ENCODE results near the gene NDFIP1. TPM values are rescaled to one million over a fixed set of nuclear protein-coding genes. Genes with fewer than 3 reads are reported as not detected.

The NDFIP1 gene
- total RNA-seq, 1 experiment from 2014 or later: 37.8 TPM

GRCh38 chr5:142119051-142119625 lies 10.6 kb downstream of the NDFIP1 start:
- ChIA-PET POLR2A (no interaction called here), CTCF (no interaction called here), RAD21 (ENCODE audit: low non-redundant PET in 1 of 2, low total read pairs in 2 of 2, uncharacterized antibody in 2 of 2, unreplicated experiment in 2 of 2) (no interaction called here)
- Histone ChIP-seq H3K27ac (ENCODE audit: low read depth, low read length) (no peak overlapping the region), H3K27me3 (ENCODE audit: insufficient read depth, low read length) (no peaks in the 10 kb centered on the region), H3K9me2 (ENCODE audit: insufficient read depth) (no peaks in the 10 kb centered on the region), H3K9ac (ENCODE audit: low read length) (no peak overlapping the region), H3K79me2 (ENCODE audit: insufficient read depth, low read length) (peaks cover 100% of the 10 kb centered on the region), H3K9me3 (ENCODE audit: control insufficient read depth in 1 of 2, insufficient read depth in 1 of 2, low read depth in 1 of 2, low read length in 2 of 2) (no peaks in the 10 kb centered on the region), H4K20me1 (ENCODE audit: insufficient read depth) (peaks cover 4% of the 10 kb centered on the region), H3K4me1 (ENCODE audit: control insufficient read depth in 1 of 2, insufficient read depth in 2 of 2, low read length in 2 of 2) (0 out of 4 replicates have a peak, but pooled peaks cover 0 to 2% of the 10 kb centered on the region in 2 experiments), H3K4me3 (replicated peaks in 1 of 2; ENCODE audit: low read depth in 1 of 2, low read length in 2 of 2) (no peak overlapping the region), H3K36me3 (ENCODE audit: control insufficient read depth in 1 of 2, insufficient read depth in 2 of 2, low read length in 2 of 2) (peaks cover 0 to 4% of the 10 kb centered on the region in 2 experiments; a peak in 1 of 4 replicates), H2AFZ (ENCODE audit: low read depth, low read length, poor library complexity, severe bottlenecking) (no peak overlapping the region), H3K4me2 (ENCODE audit: low read length) (no peak overlapping the region)
- no TSS peak for BruUV-seq (replicated peaks)
- intact Hi-C loops (cut with micrococcal nuclease): no loop called here
- ATAC-seq: no peak
- no peak for TF ChIP-seq ZFX (IDR thresholded peaks at IDR 0.05)
- no peak for TF ChIP-seq EGR1 (IDR thresholded peaks at IDR 0.05; ENCODE audit: low read depth)
- TF ChIP-seq CBX3 (IDR thresholded peaks at IDR 0.05; ENCODE audit: low read depth): no peak
- no peak for TF ChIP-seq POLR2A (IDR thresholded peaks at IDR 0.05; ENCODE audit: borderline replicate concordance, extremely low read depth, insufficient read depth, insufficient read length)
- no peak for TF ChIP-seq SIN3A (IDR thresholded peaks at IDR 0.05; ENCODE audit: low read depth)
- no peak for TF ChIP-seq JUND (IDR thresholded peaks at IDR 0.05)
- no peak for TF ChIP-seq MAX (IDR thresholded peaks at IDR 0.05)
- no peak for TF ChIP-seq ZNF274 (IDR thresholded peaks at IDR 0.05; ENCODE audit: low read depth, low read length)
- no peak for TF ChIP-seq FOSL1 (IDR thresholded peaks at IDR 0.05; ENCODE audit: low read depth)
- no peak for TF ChIP-seq ELF1 (IDR thresholded peaks at IDR 0.05; ENCODE audit: borderline replicate concordance, low read depth)
- TF ChIP-seq EZH2 (IDR thresholded peaks at IDR 0.05): no peak
- no peak for DNase-seq (ENCODE audit: low read depth, low spot score)

- CTCF ChIA-PET: no interaction called here
- H3K79me2 ChIP-seq (ENCODE audit: insufficient read depth, low read length): peaks cover 98% of the 10 kb centered on the region
- intact Hi-C loops (cut with micrococcal nuclease): no loop called here
- H3K9me3 ChIP-seq (ENCODE audit: control insufficient read depth in 1 of 2, insufficient read depth in 1 of 2, low read depth in 1 of 2, low read length in 2 of 2): no peaks in the 10 kb centered on the region
- RAD21 ChIA-PET (ENCODE audit: low non-redundant PET in 1 of 2, low total read pairs in 2 of 2, uncharacterized antibody in 2 of 2, unreplicated experiment in 2 of 2): no interaction called here
- no peak overlapping the region for H3K27ac ChIP-seq (ENCODE audit: low read depth, low read length)
- peaks cover 4% of the 10 kb centered on the region for H4K20me1 ChIP-seq (ENCODE audit: insufficient read depth)
- ATAC-seq (no peak), DNase-seq (ENCODE audit: low read depth, low spot score) (no peak)
- H3K4me3 ChIP-seq (replicated peaks in 1 of 2; ENCODE audit: low read depth in 1 of 2, low read length in 2 of 2): no peak overlapping the region
- H3K4me1 ChIP-seq (ENCODE audit: control insufficient read depth in 1 of 2, insufficient read depth in 2 of 2, low read length in 2 of 2): 0 out of 4 replicates have a peak, but pooled peaks cover 0 to 2% of the 10 kb centered on the region in 2 experiments
- H3K36me3 ChIP-seq (ENCODE audit: control insufficient read depth in 1 of 2, insufficient read depth in 2 of 2, low read length in 2 of 2): peaks cover 0 to 4% of the 10 kb centered on the region in 2 experiments; a peak in 1 of 4 replicates
- H3K27me3 ChIP-seq (ENCODE audit: insufficient read depth, low read length): no peaks in the 10 kb centered on the region
- no peak overlapping the region for H2AFZ ChIP-seq (ENCODE audit: low read depth, low read length, poor library complexity, severe bottlenecking)
- no peaks in the 10 kb centered on the region for H3K9me2 ChIP-seq (ENCODE audit: insufficient read depth)
- BruUV-seq (replicated peaks): no TSS peak
- POLR2A ChIA-PET: no interaction called here
- H3K4me2 ChIP-seq (ENCODE audit: low read length): no peak overlapping the region
- H3K9ac ChIP-seq (ENCODE audit: low read length): no peak overlapping the region
- TF ChIP-seq CBX3 (IDR thresholded peaks at IDR 0.05; ENCODE audit: low read depth) (no peak), ATF3 (IDR thresholded peaks at IDR 0.05) (no peak), TCF7L2 (IDR thresholded peaks at IDR 0.05; ENCODE audit: borderline replicate concordance, extremely low read depth, insufficient read depth, insufficient read length) (no peak), REST (IDR thresholded peaks at IDR 0.05; ENCODE audit: low read depth) (no peak), CTCF (IDR thresholded peaks at IDR 0.05 in 2 of 3, conservative IDR thresholded peaks at IDR 0.05 in 1 of 3; ENCODE audit: borderline replicate concordance in 1 of 3, insufficient read depth in 1 of 3, low read depth in 2 of 3, low read length in 2 of 3) (no peak), ZNF274 (IDR thresholded peaks at IDR 0.05; ENCODE audit: low read depth, low read length) (no peak)
Observed at GRCh38 chr5:142120247-142120935, 11.8 kb downstream of the NDFIP1 start.

Measured in HCT116 (cell line).